Measurements from ENCODE around the gene BMPR1A.

GRCh38 chr10:86803156-86803555 lies 46.7 kb downstream of the BMPR1A start:
- TF ChIP-seq CTCF (IDR thresholded peaks at IDR 0.05; ENCODE audit: low read depth, low read length, missing input control) (no peak), SP1 (IDR thresholded peaks at IDR 0.05) (no peak)
